ENCODE measurements around the gene FIG4.

The FIG4 gene

DNA sequence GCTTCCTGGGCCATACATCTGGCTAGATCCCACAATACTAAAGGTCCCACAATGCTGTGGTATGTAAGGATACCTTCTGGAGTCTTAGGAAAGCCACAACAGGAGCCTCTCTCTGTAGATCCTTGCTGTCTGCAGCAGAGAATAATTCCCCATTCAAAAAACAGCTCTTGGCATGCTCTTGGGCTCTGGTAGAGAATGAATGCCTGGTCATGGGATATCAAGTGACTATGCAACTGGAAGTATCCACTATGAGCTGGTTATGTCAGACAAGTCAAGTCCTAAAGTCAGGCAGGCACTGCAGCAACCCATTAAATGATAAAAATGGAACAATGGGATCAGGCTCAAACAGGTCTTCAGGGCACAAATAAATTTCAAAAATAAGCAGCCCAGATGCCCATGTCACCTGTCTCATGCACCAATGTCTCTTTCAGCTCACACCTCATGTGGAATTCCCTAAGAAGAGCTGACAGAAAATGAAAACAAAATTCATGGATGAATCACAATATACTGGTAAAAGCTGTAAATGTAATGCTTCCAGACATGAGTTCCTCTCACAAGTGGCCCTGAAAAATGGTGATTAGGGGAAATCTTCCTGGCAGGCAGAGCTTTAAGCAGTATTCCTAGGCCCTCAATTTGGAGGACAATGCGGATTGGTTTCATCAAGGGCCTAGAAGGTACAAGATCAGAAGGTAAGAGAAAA, 4.4 kb upstream of the FIG4 start:
- no peak for DNase-seq (ENCODE audit: low spot score)
- no peak overlapping the region for H3K4me3 ChIP-seq
- no peak for TF ChIP-seq CTCF (IDR thresholded peaks at IDR 0.05)
- peak overlapping the region in 1 of 2 donors; percentile 72 for H3K27ac ChIP-seq

DNA sequence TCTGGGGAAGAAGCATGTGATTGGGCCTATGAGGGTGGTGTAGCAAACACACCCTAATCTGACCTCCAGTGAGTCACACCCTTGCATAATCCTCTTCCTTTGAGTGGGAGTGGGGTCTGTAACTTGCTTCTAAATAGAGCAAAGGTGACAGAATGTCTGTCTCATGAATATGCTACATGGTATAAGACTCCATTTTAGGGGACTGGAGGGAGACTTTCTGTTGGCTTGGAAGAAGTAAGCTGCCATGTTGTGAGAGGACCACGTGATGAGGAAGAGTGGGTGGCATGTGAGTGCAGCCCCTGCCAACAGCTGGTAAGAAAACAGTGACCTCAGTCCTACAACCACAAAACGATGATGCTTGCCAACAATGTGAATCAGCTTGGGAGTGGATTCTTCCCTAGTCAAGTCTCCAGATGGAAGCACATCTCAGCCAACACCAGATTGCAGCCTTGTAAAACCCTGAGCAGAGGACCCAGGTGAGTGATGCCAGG, 3.8 kb upstream of the FIG4 start:
- no peak for TF ChIP-seq CTCF (IDR thresholded peaks at IDR 0.05)
- peak overlapping the region in 1 of 2 donors; percentile 72 for H3K27ac ChIP-seq
- no peak for DNase-seq (ENCODE audit: low spot score)
- no peak overlapping the region for H3K4me3 ChIP-seq

DNA sequence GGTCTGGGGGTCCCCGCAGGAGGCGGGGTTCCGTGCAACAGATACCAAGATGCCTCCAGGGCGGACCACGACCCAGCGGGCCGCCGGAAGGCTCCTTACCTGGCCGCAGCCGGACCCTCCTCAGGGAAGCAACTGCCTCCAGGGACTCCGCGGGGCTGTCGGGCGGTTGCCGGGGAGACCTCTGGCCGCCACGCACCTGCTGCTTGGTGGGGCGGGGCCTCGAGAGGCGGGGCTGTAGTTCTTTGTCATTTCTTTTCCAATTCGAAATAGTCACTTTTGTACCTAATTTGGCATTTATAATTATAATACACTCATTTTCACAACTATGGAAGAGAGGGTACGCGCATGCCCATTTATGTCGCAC, 741 bp upstream of the FIG4 start:
- DNase-seq (ENCODE audit: low spot score) = no peak
- no peak for TF ChIP-seq CTCF (IDR thresholded peaks at IDR 0.05)
- H3K4me3 ChIP-seq = peak overlapping the region; percentile 83
- peak overlapping the region; percentile 87 to 88 for H3K27ac ChIP-seq

DNA sequence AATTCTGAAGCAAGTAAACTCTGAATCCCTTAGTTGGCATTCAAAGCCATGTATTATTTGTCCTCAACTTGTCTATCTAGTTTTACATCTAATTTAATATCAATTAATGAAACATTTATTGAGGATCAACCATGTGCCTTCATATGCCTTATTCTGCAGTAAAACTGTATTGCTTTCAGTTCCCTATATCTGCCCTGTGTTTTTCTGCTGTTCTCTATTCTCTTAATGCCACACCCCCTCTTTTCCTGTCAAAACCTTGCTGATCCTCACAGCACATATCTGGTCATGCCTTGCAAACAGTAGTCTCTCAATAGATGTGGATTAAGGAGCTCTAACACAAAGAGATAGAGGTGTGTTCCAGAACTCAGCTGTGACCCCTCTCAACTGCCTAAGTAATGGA, 2.0 kb downstream of the FIG4 start:
- no peak for TF ChIP-seq CTCF (IDR thresholded peaks at IDR 0.05)
- Histone ChIP-seq H3K27ac (no peak overlapping the region), H3K4me3 (no peak overlapping the region)
- no peak for DNase-seq (ENCODE audit: low spot score)

DNA sequence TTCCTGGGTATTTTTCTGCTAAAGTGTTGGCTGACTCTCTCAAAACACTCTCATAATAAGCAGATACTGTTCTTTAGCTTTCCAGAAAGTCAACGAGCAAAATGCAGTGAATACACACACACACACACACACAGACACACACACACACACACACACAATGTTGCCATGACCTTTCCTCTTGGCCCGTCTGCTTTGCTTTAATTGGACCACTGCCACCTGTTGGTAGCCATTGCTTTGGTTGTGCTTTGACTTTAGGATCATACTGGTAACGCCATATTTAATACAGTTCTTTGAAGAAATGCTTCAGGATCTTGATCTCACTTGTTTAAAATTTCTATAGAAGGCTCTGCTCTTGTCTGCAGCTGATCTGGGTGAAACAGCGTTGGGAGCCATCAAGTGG, 4.4 kb downstream of the FIG4 start:
- H3K4me3 ChIP-seq = no peak overlapping the region
- H3K27ac ChIP-seq = no peak overlapping the region
- TF ChIP-seq CTCF (IDR thresholded peaks at IDR 0.05) = no peak
- DNase-seq (ENCODE audit: low spot score) = no peak

DNA sequence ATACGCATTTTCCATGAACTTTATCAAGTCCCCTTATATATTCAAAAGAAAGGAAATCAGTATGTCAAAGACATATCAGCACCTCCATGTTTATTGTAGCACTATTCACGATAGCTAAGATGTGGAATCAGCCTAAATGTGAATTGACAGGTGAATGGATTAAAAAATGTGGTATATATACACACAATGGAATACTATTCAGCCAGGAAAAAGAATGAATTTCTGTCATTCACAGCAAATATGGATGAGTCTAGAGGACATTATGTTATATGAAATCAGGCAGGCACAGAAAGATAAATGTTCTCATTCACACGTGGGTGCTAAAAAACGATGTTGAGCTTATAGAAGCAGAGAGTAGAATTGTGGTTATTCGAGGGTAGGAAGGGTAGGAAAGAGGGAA, 5.3 kb downstream of the FIG4 start:
- Histone ChIP-seq H3K27ac (peak overlapping the region in 1 of 2 donors; percentile 25), H3K4me3 (no peak overlapping the region)
- DNase-seq (ENCODE audit: low spot score) = no peak
- TF ChIP-seq CTCF (IDR thresholded peaks at IDR 0.05) = no peak

- H3K4me3 ChIP-seq = no peak overlapping the region
- DNase-seq (ENCODE audit: low spot score) = no peak
- no peak for TF ChIP-seq CTCF (IDR thresholded peaks at IDR 0.05)
- H3K27ac ChIP-seq = no peak overlapping the region
Measured at GRCh38 chr6:109701221-109701620, 10.1 kb downstream of the FIG4 start.

Data from coronary artery (tissue), 2 donors.